Activated naive CD4-positive, alpha-beta T cell treated with anti-CD3 and anti-CD28 coated beads, Interleukin-2, amount 50 U/mL, for 16 hours (primary cell): ENCODE measurements around the gene TSC2.
"Not testable (repeated sequence)": the region's sequence is repeated elsewhere in the genome, so short reads cannot be mapped to it uniquely, and the experiment has no call there.

Source experiments
- DNase-seq: peaks from one replicate; pipeline ENCODE4 v3.0.0-alpha.2; 2020

TSC2 gene

DNA sequence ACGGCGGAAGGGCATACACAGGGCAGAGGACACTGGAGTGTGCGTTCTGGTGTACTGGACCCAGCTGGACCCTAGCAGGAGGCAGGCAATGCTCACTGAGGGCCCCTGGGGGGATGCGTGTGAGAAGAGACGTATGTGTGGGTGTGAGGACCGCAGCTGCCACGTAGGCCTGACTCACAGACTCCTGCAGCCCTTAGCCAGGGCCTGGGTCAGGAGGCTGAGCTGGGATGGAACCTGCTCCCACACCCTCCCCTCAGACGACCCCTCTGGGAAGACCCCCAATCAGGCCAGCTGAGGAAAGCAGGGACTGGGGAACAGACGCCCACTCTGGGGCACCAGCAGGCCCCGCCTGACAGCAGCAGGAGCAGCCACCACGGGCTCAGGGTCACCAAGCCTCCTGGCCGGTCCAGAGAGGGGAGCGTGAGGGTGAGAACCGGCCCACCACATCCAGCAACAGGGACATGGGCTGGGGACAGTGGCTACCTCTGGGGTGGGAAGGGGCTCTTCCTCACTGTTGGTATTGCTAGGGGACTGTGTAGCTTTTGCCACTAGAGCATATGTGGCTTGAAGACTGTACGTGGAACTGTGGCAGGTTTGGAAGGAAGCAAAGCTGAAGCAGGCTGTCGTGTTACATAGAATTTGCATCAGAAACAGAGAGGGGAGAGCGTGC is 59.5 kb downstream of the TSC2 start:
- not testable (repeated sequence) for DNase-seq

DNA sequence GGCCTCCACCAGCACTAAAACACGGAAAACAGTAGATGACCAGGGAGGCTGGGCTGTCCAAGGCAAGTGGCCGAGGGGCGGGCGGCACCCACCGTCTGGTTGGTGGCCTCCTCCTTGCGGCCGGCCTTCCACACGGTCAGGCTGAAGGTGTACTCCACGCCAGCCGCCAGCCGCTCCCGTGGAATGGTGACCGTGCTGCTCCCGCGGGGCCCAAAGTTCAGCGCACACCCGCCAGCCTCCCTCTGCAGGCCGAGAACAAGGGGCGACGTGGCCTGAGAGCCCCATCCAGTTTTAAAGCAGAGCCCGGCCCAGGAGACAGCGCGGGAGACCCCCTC is 60.0 kb downstream of the TSC2 start:
- DNase-seq, result not testable (repeated sequence)

DNA sequence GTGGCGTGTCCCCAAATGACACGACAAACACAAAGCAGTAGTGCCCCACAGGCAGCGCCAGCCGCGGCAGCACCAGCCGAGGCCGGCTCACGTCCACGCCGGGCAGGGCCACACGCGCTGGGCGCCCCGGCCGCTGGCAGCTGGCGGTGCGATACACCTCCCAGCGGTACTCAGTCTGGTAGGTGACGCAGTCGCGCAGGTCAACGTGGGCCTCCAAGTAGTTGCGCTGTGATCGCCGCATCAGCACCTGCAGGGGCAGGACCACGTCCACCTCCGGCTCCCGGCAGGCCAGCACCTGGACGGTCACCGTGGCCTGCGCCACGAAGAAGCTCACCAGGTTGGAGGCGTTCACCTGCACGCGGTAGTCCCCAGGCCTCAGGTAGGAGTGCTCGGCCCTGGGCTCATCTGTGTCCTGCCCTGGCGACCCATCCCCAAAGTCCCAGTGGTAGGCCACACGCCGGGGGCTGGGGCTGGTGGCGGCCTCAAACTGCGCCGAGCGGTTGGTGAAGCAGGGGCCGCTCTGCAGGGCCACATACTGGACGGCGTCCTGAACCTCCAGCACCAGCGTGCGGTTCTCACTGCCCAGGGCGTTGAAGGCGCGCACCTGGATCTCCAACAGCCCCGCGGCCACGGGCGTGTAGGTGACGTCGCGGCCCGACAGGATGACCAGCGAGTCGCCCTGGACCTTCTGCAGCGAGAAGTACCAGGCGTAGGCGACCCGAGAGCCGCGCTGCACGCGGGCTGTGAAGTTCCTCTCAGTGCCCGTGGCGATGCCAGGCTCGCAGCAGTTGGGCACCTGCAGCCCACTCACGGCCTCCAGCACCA is 60.9 kb downstream of the TSC2 start:
- not testable (repeated sequence) for DNase-seq

DNA sequence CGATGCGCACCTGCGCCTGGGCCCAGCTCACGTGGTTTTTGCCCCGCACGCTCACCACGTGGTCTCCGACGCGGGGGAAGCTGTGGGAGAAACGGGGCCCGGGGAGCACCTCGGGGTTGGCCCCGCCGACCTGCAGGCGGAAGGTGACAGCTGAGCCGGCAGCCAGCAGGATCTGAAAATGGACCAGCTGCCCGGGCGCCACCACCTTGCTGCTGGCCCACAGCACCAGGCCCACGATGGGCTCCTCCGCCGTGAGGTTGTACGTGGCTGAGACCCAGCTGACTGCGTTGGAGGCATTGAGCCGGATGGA is 61.4 kb downstream of the TSC2 start:
- DNase-seq, result not testable (repeated sequence)

DNA sequence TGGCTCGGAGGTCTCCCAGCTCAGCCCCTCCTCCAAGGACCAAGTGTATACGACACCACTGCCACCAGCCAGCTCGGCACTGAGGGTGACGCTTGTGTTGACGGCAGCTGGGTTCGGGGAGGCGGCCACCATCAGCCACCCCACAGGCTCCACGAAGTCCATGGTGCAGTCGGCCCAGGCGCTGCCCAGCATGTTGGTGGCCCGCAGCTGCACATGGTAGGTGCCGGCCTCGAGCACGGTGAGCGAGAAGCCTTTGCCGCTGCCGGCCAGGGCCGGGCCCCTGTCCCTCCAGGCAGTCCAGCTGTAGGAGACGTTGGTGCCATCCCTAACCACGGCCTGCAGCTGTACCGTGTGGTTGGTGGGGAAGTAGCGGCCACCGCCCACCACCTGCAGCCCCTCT is 62.1 kb downstream of the TSC2 start:
- DNase-seq, result not testable (repeated sequence)

DNA sequence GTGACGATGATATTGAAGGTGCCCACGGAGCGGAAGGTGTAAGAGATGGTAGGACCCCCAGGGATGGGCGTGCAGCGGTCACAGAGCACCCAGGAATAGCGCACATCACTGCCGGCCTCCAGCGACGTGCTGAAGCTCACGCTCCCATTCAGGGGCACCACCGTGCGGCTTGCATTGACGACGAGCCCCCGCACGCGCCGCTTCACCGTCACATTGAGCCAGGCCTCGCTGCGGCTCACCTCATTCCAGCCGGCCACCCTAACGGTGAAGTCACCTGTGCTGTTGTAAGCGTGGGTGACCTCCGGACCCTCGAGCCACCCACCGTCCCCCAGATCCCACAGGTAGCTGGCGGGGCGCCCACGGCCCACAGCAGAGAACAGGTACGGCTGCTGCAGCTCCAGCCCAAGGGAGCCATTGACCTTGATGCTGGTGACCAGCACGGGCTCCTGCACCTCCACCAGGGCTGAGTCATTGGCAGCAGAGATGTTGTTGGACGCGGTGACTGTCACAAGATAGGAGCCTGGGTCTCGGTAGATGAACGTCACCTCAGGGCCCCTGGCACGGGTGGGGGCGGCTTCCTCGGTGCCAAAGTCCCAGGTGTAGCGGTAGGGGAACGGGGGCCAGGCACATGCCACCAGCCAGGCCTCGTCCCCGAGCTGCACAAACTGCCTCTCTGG is 62.7 kb downstream of the TSC2 start:
- not testable (repeated sequence) for DNase-seq

DNA sequence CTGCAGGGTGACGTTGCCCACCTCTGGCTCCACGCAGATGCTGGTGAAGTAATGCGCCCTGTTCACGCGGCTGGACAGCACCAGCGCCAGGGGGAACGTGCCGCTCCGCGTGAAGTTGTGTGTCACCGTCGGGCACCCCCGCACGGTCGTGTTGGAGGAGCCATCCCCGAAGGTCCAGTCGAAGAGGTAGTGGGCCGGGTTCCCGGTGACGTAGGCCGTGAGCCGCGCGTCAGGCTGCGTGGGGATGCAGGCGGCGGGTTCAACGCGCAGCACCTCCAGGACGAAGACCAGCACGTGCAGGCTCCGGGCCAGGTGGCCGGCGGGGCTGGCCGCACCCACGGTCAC is 63.2 kb downstream of the TSC2 start:
- not testable (repeated sequence) for DNase-seq

DNA sequence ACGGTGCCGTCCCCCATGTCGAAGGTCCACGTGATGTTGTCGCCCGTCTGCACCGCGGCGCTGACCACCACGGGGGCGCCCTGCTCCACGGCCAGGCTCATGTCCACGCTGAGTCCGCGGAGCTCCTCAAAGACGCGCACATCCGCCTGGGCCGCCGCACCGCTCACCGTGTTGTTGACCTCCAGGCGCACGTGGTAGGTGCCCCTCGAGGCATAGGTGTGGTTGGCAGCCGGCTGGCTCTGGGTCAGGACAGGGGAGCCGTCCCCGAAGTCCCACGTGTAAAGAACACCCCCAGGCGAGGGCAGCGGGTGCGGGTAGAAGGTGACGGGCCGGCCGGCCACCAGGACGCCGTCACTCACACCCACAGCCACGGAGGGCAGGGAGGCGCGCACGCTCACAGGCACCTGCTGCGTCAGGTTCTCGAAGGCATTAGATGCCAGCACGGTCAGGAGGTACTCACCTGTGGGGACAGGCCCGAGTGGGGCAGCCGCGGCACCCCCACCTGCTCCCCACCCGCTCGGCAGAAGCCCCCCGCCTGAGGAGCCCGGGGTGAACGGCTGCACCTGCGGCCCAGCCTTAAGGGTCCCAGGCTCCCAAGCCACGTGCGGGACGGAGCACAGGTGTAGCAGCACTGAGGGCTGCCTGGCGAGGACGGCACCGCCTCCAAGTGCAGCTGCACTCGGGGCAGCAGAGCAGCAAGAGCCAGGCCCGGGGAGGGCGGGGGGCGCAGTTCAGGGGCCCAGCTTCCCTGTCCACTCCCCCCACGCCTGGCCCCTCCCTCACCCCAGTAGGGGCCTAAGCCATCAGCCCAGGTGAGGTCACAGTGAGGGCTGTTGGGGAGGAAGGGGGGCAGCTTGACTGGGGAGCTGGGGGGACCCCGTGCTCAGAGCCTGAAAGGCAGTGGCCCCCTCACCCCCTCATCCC is 63.9 kb downstream of the TSC2 start:
- DNase-seq, result not testable (repeated sequence)

DNA sequence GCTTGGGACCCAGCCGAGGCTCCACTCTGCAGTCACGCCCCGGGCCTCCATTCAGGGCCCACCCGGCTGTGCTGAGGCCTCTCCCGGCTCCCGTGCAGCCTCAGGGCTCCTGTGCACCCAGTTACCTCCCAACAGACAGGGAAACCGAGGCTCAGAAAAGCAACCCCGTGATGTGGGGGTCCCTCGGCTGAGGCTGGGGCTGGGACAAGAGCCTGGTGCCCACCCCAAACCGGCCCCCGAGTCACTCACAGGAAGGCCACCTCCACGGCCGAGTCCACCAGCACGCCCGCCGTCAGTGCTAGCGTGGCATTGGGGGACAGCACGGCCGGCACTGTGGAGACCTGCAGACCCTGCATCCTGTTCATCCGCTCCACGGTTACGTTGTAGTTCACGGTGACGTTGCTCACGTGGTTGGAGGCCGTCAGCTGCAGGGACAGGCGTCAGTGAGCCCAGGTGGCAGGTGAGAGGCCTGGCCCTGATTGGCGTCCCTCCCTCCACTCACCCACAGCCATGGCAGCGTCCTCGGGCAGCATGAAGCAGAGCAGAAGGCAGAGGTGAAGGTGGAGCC is 64.8 kb downstream of the TSC2 start:
- not testable (repeated sequence) for DNase-seq

DNA sequence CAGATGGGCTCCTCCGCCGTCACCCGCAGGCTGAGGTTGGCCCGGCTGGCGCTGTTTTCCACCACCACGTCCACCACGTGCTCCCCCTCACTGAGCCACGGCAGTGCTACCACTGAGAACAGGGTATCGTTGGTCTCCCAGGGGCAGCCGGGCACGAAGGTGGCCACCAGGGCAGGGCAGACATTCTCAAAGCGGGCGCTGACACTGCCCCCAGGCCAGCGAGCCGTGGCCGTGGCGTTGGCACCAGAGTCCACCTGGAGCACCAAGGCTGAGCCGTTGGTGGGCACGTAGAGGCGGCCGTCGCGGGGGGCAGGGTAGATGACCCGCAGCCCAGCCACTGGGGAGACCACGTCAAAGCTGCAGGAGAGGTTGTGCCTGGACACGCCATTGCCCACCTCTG is 66.4 kb downstream of the TSC2 start:
- not testable (repeated sequence) for DNase-seq

DNA sequence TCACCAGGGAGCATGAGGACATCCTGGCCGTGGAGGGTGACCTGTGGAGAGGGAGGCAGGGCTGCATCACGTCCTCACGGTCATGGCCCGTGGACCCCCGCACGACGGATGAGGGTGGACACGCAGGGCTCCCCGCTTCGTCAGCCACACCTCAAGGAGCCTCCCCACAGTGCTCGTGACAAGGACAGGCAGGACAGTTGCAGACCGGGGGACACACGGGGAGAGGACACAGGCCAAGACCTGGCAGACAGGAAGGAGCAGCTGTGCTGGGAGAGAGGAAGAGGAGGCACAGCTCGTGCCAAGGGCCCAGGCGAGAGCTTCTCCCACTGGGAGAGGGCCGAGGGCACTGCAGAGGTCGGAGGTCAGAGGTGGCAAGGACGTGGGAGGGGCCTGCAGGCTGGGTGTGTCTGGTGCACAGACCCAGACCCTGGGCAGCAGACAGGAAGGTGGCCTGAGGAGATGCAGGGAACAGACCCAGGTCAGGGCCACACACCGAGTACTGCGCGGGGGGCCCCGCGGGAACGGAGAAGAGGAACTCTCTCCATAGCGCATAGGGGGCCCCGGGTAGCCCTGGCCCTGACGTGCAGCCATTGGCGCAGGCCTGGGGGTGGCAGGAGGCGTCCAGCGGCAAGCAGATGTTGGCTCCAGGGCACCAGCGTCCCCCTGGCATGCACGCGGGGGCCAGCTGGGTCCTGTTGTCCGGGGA is 67.3 kb downstream of the TSC2 start:
- not testable (repeated sequence) for DNase-seq

DNA sequence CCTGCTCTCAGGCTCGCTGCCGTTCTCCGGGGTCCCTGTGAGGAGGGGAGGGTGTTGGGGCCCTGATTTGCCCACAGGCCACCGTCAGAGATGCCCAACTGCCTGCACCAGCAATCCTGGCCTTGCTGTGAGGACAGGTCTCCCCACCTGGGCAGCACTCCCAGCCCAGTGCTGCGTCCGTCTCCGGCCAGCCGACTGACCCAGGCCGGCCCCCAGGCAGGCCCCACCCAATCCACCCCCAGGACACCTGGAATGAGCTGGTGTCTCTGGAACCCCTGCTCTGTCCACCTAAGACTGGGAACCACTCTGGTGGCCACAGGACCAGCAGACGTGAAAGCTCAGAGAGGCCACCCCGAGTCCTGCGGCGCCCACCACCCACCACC is 67.8 kb downstream of the TSC2 start:
- DNase-seq, result no peak

DNA sequence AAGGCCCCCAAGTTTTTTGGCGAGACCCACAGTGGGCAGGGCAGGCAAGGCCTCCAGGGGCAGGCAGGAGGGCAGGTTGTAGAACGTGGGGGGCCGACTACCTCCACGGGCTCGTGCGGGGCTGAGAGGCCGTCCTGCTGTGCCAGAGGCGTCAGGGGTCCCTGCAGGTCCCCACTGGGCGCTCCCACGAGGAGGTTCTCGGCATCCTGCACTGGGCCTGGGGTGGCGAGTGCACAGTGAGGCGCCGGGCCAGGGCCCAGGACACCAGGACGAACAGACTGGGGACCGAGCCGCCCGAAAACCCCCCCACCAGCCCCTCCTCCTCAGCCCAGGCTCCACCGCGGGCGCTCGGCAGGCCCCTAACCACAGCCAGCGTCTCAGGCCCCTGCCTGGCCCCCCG is 68.6 kb downstream of the TSC2 start:
- not testable (repeated sequence) for DNase-seq

DNA sequence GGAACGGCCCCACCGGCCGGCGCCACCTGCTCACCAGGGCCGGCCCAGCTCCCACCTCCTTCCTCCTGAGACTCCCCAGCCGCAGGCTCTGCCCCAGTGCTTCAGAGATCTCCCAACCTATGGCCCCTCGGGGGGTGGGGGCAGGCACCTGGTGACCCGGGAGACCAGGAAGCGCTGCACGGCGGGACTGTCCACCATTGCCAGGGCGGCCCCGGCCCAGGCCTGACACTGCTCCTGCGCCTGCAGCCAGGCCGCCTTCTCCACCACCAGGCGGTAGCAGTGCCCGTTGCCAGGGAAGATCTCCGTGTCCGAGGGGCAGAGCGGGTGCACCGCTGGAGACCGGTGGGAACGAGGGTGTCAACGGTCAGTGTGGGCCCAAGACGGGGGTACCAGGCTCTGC is 69.6 kb downstream of the TSC2 start:
- not testable (repeated sequence) for DNase-seq

DNA sequence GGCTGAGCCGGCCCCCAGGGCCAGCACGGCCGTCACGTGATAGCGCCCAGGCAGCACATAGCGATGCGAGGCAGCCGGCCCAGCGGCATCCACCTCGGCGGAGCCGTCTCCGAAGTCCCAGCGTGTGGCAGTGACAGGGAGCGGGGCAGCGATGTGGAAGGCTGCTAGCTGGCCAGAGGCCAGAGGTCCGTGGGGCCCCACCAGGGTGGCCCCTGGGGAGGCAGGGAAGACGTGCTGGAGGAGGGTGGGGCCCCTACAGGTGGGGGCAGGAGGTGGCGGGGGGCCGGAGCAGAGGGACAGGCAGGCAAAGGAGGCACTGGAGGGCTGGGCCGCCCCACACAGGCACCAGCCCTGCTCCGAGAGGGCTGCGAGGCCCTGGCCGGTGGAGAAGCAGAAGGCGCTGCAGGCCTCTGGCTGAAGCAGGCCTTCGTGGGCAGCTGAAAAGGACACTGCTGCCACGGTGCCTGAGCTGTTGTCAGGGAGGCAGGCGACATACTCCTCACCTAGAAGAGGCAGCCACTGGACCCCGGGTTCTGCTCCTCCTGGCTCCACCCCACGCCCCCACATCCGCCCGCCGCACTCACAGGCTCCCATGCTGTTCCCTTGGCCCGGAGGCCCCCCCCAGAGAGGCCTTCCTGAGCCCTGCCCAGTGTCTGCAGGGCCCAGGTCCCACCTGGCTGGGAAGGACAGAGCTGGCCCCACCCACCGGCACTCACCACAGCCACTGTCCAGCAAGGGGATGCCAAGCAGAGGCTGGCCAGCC is 70.4 kb downstream of the TSC2 start:
- DNase-seq, result not testable (repeated sequence)

DNA sequence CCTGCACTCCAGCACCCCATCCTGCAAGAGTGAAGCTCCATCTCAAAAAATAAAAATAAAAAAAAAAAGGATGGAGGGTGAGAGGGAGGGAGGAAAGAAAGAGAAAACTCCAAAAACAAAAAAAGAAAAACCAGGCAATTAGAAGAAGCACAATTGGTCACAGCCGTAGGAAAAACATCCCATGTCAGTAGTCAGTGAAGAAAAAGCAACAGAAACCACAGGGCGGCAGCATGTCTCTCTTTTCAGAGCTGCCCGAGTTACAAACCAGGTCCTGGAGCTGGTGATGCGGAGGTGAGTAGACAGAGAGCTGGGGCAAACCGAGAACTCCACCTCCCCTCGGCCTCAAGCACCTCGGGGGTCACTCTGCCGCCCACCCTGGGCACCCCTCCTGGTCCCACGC is 73.5 kb downstream of the TSC2 start:
- DNase-seq, result peak; percentile 36

DNA sequence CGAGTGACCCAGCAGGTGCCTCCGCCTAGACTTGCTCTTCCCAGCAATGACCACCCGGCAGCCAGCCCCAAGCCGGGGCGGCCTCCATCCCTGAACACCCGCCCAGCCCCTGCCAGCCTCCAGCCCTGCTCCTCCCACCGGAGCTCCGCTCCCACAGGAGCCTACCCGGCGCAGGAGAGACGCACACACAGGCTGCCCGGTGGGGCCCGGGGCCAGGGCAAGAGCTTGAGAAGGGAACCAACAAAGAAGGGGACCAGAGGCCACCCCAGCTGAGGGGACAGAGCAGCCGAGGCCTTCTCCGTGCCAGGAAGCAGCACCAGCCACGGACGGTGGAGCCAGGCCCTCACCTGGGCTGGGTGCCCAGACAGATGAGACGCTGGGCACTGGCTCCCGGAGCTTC is 74.1 kb downstream of the TSC2 start:
- no peak for DNase-seq

DNA sequence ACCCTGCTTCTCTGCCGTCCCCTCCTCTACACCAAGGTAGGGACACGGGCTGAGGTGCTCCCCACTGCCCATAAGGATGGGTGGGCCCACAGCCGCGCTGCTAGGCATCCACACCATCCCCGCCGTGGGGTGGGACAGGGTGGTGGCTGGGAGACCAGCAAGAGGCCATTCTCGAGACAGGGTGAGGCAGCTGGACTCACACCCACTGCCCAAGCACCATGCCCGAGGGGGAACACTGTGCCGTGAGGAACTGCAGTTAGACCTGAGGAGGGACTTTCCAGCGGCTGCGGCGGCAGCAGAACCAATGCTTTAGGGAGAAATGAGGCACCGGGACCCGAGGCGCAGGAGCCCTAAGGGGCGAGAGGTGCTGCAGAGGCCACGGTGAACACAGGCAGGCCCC is 74.6 kb downstream of the TSC2 start:
- DNase-seq, result no peak

DNA sequence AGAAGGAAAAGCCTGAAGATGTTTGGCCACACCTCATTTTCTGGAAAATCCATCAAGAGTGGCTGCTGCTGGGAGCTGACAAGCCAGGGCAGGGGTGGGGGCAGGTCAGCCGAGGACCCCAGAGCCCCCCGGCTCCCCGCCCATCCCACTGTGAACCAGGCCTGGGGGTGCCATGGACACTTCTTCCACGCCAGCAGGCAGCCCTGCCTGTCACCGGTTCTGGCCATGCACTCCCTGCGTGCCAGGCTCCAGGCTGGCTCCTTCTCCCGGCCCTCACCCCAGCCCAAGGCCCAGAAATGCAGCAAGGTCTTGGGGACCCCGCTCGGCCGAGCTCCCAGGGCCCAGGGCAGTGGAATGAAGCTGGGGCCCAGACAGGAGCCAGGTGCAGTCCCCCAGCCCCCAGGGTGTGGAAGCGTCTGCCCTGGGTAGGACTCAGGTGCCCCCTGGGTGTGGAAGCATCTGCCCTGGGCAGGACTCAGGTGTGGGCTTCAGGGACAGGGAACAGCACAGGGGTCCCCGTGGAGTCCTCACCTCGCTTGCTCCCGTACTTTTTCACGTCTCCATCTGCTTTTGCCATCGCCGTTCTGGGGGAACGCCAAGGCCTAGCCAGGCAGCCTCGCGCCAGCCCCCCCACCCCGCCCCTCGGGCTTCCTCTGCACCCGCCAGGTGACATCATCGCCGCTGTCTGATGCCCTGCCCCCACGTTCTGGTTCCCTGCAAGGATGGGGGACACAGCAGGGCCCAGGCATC is 75.3 kb downstream of the TSC2 start:
- not testable (repeated sequence) for DNase-seq

DNA sequence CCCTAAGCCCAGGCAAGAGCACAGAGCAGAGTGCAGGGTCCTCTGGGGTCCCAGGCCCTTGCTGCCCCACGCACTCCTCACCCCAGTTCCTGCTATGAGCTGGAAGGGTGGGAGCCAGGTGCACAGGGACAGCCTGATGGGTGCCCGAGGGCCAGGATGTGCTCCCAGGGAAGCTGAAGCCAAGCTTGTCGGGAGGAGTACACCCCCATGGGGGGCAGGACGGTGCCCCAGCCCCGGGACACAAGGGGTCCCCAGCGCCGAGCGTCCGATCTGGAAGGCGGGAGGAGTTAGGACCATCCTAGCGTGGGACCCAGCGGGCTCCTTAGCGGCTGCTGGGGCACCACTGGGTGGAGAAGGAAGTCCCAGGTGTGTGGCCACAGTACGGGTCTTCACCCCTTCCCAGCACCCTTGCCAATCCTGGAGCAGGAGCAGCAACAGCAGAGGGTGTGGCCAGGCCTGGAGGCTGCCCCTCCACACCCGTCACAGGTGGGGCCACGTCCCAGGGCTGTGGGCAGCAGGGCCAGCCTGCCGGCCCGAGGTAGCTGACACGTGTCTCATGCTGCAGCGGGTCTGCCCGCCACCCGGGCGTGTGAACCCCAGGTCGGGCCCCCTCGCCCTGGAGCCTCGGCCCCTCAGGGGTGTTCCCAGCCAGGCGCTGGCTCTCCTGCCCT is 76.1 kb downstream of the TSC2 start:
- DNase-seq, result not testable (repeated sequence)
